HG02588 (cell line): Measurements from ENCODE around the gene ERGIC1.

Experiments
- ATAC-seq: cut with Tn5 transposase; IDR thresholded peaks from one replicate; pipeline ENCODE4 v1.9.1; 2021; ENCODE audit warnings: mild to moderate bottlenecking, moderate library complexity; ENCODE audit not compliant: unreplicated experiment

ERGIC1 gene

DNA sequence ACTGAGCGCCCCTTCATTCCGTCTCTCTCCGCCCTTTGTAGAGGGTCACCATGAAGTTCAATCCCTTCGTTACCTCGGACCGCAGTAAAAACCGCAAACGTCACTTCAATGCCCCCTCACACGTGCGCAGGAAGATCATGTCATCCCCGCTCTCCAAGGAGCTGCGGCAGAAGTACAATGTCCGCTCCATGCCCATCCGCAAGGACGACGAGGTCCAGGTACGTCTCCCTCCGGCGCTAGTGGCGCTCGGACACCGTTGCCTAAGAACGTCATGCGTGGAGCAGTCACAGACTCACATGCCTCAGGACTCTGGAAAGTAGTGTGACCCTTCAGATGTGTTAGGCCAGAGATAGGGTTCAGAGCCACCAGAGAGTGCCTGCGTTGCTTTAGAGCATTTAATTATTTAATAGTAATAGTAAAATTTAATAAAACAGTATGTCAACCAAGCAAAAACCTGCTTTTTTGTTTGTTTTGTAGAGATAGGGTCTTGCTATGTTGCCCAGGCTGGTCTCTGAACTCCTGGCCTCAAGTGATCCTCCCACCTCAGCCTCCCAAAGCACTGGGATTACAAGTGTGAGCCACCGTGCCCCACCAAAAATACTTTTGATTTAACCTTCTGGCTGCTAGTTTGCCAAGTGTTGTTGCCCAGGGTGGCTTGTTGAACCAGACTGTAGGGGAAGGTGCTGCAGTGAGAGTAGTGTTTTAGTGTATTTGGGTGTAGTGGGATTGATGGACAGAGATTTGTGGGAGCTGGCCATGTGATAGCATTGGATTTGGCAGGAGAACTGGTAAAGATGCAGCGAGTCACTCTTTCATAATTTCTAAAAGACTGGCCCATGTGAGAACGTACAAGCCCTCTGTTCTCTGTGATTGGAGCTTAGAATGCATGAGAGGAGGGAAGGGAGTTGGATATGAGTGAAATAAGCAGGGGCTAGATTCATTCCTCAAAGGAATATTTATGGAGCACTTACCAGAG lies 126.1 kb downstream of the ERGIC1 start:
- no peak for ATAC-seq

GRCh38 chr5:172969921-172970320 lies 135.9 kb downstream of the ERGIC1 start:
- ATAC-seq, result no peak

GRCh38 chr5:172971482-172971881 lies 137.4 kb downstream of the ERGIC1 start:
- ATAC-seq, result no peak

GRCh38 chr5:172972552-172972951 lies 138.5 kb downstream of the ERGIC1 start:
- ATAC-seq, result no peak

GRCh38 chr5:172973127-172973916 lies 139.3 kb downstream of the ERGIC1 start:
- no peak for ATAC-seq

DNA sequence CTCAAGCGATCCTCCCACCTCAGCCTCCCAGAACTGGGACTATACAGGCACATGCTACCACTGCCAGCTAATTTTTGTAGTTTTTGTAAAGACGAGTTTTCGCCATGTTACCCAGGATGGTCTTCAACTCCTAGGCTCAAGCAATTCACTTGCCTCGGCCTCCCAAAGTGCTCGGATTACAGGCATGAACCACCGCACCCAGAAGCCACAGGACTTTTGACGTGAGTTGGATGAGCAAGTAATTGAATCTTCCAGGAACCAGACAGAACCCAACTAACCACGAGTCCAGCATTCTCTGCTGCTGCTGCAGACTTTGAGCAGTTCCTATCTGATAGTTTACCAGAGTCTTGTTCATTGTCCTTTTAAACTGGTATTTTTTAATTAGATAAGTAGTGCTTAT lies 139.9 kb downstream of the ERGIC1 start:
- no peak for ATAC-seq

- ATAC-seq, result no peak
Observed at GRCh38 chr5:172975289-172975688, 141.2 kb downstream of the ERGIC1 start.

DNA sequence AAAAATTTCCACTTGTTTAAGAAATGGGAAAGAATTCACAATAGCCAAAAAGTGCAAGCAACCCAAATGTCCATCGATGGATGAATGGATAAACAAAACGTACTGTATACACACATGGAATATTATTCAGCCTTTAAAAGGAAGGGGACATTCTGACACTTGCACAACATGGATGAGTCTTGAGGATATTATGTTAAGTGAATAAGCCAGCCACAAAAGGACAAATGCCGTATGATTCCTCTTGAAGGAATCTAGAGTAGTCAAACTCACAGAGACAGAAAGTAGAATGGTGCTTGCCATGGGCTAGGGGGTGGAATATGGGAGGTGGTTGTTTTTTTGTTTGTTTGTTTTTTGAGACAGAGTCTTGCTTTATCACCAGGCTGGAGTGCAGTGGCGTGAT lies 145.7 kb downstream of the ERGIC1 start:
- no peak for ATAC-seq

- no peak for ATAC-seq
Observed at GRCh38 chr5:172981931-172982330, 147.9 kb downstream of the ERGIC1 start.

DNA sequence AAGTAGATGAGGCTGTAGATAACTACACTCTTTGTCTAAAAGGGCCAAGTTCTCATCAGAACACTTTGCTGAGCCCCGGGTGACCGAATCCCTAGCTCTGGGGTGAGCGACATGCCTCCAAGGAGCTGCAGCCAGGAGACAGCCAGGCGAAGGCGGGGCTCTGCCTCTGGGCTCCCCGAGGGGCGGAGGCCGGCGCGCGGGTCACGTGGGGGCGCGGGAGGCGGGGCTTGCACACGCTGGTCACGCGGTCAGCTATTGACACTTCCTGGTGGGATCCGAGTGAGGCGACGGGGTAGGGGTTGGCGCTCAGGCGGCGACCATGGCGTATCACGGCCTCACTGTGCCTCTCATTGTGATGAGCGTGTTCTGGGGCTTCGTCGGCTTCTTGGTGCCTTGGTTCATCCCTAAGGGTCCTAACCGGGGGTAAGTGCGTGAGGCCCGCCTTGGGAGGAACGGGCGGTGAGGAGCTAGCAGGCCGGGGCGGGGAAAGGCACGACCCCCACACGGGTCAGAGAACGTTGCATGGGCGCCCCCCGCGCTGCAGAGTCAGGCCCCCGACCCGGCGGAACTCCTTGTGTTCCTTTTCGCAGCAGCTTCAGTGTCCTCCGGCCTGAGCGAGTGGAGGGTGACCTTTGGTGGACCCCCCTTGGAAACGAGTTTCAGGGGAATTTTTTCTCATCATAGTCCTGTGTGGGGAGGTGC lies 149.6 kb downstream of the ERGIC1 start, which contains the start of gene ATP6V0E1:
Gene ATP6V0E1 (plus strand): TSS at position 230 of the 702 bp plus-strand sequence. CDS start 90 bp downstream, at position 320.
- peak; percentile 87 for ATAC-seq

GRCh38 chr5:172984244-172984953 lies 150.3 kb downstream of the ERGIC1 start:
- peak; percentile 52 for ATAC-seq

DNA sequence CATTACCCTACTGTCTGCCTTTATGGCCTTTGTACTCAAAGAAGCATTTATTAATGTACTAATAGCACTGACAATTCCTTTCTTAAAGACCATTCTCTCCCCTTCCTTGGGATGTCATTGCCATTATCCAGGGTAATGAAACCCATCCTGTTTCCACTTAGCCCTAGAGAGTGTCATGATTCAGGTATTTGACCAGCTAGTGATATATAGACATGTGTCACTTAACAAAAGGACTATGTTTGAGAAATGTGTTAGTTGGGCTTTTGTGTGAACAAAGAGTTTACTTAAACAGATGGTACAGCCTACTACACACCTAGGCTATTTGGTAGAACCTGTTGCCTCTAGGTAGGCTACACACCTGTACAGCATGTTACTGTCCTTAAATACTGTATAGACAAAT lies 151.5 kb downstream of the ERGIC1 start:
- ATAC-seq, result no peak

DNA sequence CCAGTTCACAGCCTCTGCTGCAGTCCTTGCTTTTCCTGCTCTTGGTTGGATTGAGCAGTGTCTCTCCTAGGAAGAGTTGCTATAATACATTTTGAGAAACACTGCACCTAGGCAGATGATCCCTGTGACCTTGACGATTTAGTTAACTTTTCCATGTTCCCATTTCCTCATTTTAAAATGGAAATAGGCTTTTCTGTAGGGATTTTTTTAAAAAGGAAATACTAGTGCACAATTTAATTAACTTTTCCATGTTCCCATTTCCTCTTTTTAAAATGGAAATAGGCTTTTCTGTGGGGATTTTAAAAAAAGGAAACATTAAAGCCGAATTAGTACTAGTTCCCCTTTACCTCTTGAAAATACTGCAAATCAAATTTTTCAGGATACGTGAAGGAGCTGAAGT lies 154.2 kb downstream of the ERGIC1 start:
- ATAC-seq, result no peak

GRCh38 chr5:172990776-172991175 lies 156.7 kb downstream of the ERGIC1 start:
- no peak for ATAC-seq

DNA sequence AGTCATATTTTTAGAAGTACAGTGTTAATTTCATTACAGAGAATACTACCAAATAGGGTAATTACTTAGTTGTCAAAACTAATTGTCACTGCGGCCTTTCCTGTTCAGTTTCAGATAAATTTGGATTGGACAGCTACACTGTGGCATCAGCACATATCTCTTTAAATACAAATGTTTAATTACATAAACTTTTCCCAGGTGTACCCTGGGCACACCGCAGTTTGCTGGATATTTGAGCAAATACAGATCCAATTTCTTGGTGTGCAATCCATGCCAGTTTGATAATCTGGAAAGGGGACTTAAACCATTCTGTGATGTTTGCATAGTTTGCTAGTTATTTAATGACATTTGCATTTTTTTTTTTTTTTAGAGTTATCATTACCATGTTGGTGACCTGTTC lies 160.4 kb downstream of the ERGIC1 start:
- no peak for ATAC-seq

DNA sequence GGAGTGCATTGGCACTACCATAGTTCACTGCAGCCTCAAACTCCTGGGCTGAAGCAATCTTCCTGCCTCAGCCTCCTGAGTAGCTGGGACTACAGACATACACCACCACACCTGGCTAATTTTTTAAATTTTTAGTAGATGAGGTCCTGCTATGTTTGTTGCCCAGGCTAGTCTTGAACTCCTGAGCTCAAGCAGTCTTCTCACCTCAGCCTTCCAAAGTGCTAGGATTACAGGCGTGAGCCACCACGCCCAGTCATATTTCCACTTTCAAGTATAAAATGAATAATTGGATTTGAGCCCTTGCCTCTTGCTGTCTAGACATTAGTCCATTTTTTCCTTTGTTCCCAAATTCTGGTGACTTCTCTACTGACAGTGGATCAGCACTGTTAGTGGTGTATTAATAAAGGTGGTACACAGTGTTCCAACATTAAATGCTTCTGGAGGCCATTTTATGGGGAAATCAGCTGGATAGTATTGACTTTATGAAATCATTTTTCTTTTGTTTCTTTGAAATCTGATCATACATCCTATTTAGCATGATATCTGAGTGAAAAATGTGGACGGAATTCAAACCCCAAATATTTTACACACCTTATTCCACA lies 165.4 kb downstream of the ERGIC1 start:
- ATAC-seq, result no peak

DNA sequence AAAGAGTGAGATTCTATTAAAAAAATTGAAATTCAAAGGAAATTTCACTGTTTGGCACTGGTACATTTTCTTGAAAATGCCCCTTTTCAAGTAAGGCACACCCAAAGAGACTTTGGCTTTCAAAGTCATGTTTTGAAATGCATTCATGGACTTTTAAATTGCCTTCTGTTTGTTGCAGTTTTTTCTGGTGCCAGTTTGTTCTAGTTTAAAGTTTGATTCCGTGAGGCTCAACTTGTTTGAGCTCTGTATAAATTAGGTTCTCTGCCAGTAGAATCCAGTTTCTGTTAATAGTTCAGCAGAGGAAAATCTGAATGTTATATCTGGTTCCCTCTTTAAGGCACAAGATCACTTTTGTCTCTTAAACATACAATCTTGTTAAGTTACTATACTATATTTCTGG lies 165.9 kb downstream of the ERGIC1 start:
- ATAC-seq, result no peak

- ATAC-seq, result peak; percentile 75
Observed at GRCh38 chr5:173001229-173001841, 167.3 kb downstream of the ERGIC1 start.
